Measurements from ENCODE around the gene MEOX2.

DNA sequence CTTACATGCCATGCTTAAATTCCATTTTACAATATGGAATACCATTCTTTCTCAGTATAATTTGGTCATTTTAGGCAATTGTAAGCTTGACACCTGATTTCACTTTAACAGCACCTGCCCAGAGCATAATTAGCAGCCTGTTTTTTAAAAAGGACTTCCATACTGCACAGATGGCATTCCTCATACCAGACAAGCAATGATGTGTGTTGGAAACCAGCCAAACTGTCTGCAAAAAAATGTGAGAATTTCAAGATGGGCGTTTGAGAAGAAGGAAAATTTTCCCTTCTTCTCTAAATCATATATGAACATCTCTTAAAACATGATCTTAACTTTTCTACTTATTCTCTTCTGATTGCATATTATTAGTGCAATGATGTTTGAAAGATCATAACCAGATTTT lies 84.2 kb downstream of the MEOX2 start:
- TF ChIP-seq, protein P1, sequence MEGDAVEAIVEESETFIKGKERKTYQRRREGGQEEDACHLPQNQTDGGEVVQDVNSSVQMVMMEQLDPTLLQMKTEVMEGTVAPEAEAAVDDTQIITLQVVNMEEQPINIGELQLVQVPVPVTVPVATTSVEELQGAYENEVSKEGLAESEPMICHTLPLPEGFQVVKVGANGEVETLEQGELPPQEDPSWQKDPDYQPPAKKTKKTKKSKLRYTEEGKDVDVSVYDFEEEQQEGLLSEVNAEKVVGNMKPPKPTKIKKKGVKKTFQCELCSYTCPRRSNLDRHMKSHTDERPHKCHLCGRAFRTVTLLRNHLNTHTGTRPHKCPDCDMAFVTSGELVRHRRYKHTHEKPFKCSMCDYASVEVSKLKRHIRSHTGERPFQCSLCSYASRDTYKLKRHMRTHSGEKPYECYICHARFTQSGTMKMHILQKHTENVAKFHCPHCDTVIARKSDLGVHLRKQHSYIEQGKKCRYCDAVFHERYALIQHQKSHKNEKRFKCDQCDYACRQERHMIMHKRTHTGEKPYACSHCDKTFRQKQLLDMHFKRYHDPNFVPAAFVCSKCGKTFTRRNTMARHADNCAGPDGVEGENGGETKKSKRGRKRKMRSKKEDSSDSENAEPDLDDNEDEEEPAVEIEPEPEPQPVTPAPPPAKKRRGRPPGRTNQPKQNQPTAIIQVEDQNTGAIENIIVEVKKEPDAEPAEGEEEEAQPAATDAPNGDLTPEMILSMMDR (IDR thresholded peaks at IDR 0.05 in 2 of 3, conservative IDR thresholded peaks at IDR 0.05 in 1 of 3; ENCODE audit: control insufficient read depth in 2 of 3, extremely low read depth in 1 of 3, insufficient read depth in 1 of 3, low read depth in 3 of 3, low read length in 3 of 3), result no peak
- TF ChIP-seq, protein P2, sequence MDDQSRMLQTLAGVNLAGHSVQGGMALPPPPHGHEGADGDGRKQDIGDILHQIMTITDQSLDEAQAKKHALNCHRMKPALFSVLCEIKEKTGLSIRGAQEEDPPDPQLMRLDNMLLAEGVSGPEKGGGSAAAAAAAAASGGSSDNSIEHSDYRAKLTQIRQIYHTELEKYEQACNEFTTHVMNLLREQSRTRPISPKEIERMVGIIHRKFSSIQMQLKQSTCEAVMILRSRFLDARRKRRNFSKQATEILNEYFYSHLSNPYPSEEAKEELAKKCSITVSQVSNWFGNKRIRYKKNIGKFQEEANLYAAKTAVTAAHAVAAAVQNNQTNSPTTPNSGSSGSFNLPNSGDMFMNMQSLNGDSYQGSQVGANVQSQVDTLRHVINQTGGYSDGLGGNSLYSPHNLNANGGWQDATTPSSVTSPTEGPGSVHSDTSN (IDR thresholded peaks at IDR 0.05; ENCODE audit: insufficient replicate concordance, low read depth, low read length), result no peak
- TF ChIP-seq CBX3 (IDR thresholded peaks at IDR 0.05; ENCODE audit: borderline replicate concordance, low read depth) (no peak), CHD2 (IDR thresholded peaks at IDR 0.05; ENCODE audit: borderline replicate concordance, low read depth, low read length) (no peak), RAD51 (IDR thresholded peaks at IDR 0.05) (no peak), BHLHE40 (IDR thresholded peaks at IDR 0.05; ENCODE audit: borderline replicate concordance in 1 of 2, low read depth in 2 of 2, low read length in 1 of 2) (no peak), POLR2AphosphoS5 (IDR thresholded peaks at IDR 0.05; ENCODE audit: low read length) (no peak), RAD21 (IDR thresholded peaks at IDR 0.05; ENCODE audit: insufficient read depth, low read depth, low read length) (no peak), SREBF2 (IDR thresholded peaks at IDR 0.05; ENCODE audit: low read length) (no peak), SIN3A (IDR thresholded peaks at IDR 0.05; ENCODE audit: low read depth, low read length) (no peak), RCOR1 (conservative IDR thresholded peaks at IDR 0.05; ENCODE audit: low read depth, low read length) (no peak)
- TF ChIP-seq, protein P3, sequence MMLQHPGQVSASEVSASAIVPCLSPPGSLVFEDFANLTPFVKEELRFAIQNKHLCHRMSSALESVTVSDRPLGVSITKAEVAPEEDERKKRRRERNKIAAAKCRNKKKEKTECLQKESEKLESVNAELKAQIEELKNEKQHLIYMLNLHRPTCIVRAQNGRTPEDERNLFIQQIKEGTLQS (IDR thresholded peaks at IDR 0.05; ENCODE audit: borderline replicate concordance, extremely low read depth, low read depth, low read length), result no peak
- TF ChIP-seq, protein P4, sequence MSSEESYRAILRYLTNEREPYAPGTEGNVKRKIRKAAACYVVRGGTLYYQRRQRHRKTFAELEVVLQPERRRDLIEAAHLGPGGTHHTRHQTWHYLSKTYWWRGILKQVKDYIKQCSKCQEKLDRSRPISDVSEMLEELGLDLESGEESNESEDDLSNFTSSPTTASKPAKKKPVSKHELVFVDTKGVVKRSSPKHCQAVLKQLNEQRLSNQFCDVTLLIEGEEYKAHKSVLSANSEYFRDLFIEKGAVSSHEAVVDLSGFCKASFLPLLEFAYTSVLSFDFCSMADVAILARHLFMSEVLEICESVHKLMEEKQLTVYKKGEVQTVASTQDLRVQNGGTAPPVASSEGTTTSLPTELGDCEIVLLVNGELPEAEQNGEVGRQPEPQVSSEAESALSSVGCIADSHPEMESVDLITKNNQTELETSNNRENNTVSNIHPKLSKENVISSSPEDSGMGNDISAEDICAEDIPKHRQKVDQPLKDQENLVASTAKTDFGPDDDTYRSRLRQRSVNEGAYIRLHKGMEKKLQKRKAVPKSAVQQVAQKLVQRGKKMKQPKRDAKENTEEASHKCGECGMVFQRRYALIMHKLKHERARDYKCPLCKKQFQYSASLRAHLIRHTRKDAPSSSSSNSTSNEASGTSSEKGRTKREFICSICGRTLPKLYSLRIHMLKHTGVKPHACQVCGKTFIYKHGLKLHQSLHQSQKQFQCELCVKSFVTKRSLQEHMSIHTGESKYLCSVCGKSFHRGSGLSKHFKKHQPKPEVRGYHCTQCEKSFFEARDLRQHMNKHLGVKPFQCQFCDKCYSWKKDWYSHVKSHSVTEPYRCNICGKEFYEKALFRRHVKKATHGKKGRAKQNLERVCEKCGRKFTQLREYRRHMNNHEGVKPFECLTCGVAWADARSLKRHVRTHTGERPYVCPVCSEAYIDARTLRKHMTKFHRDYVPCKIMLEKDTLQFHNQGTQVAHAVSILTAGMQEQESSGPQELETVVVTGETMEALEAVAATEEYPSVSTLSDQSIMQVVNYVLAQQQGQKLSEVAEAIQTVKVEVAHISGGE (CRISPR knock-in tag; IDR thresholded peaks at IDR 0.05), result no peak
- TF ChIP-seq, protein P5, sequence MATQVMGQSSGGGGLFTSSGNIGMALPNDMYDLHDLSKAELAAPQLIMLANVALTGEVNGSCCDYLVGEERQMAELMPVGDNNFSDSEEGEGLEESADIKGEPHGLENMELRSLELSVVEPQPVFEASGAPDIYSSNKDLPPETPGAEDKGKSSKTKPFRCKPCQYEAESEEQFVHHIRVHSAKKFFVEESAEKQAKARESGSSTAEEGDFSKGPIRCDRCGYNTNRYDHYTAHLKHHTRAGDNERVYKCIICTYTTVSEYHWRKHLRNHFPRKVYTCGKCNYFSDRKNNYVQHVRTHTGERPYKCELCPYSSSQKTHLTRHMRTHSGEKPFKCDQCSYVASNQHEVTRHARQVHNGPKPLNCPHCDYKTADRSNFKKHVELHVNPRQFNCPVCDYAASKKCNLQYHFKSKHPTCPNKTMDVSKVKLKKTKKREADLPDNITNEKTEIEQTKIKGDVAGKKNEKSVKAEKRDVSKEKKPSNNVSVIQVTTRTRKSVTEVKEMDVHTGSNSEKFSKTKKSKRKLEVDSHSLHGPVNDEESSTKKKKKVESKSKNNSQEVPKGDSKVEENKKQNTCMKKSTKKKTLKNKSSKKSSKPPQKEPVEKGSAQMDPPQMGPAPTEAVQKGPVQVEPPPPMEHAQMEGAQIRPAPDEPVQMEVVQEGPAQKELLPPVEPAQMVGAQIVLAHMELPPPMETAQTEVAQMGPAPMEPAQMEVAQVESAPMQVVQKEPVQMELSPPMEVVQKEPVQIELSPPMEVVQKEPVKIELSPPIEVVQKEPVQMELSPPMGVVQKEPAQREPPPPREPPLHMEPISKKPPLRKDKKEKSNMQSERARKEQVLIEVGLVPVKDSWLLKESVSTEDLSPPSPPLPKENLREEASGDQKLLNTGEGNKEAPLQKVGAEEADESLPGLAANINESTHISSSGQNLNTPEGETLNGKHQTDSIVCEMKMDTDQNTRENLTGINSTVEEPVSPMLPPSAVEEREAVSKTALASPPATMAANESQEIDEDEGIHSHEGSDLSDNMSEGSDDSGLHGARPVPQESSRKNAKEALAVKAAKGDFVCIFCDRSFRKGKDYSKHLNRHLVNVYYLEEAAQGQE (IDR thresholded peaks at IDR 0.05; ENCODE audit: low read depth, low read length), result no peak

Data from GM12878 (cell line).